ENCODE results near the gene ENO1.

ENO1 gene

DNA sequence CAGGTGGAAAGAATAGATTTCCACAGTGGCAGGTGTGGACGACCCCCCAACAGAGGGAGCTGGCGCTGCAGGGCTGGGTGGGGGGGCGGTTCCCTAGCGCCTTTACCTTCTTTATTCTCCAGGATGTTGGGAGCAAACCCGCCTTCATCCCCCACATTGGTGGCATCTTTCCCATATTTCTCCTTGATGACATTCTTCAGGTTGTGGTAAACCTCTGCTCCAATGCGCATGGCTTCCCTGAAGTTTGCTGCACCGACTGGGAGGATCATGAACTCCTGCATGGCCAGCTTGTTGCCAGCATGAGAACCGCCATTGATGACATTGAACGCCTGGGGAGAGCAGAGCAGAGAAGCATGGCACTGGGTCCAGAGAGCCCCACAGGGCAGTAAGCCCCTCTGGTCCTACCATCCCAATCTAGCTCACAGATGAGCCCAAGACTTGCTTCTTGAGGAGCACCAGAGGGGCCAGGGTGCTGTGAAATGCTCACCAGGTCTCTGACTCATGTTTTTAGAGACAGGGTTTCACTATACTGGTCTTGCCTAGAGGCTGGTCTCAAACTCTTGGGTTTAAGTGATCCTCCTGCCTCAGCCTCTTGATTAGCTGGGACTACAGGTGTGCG lies 12.2 kb downstream of the ENO1 start:
- peaks cover 11% of the 10 kb centered on the region for H3K4me1 ChIP-seq (ENCODE audit: insufficient read depth, poor library complexity, severe bottlenecking)
- no peak for DNase-seq (ENCODE audit: low spot score)
- no peaks in the 10 kb centered on the region for H3K9me3 ChIP-seq (ENCODE audit: severe bottlenecking)
- H3K36me3 ChIP-seq (ENCODE audit: low read depth), result peaks cover 100% of the 10 kb centered on the region
- H3K4me3 ChIP-seq (ENCODE audit: severe bottlenecking), result no peak overlapping the region
- H3K27ac ChIP-seq (ENCODE audit: poor library complexity, severe bottlenecking), result peak overlapping the region; percentile 14
- peak; percentile 1; the same call in 1 of the 3 replicates for ATAC-seq (ENCODE audit: low read depth)
- TF ChIP-seq, protein P1, sequence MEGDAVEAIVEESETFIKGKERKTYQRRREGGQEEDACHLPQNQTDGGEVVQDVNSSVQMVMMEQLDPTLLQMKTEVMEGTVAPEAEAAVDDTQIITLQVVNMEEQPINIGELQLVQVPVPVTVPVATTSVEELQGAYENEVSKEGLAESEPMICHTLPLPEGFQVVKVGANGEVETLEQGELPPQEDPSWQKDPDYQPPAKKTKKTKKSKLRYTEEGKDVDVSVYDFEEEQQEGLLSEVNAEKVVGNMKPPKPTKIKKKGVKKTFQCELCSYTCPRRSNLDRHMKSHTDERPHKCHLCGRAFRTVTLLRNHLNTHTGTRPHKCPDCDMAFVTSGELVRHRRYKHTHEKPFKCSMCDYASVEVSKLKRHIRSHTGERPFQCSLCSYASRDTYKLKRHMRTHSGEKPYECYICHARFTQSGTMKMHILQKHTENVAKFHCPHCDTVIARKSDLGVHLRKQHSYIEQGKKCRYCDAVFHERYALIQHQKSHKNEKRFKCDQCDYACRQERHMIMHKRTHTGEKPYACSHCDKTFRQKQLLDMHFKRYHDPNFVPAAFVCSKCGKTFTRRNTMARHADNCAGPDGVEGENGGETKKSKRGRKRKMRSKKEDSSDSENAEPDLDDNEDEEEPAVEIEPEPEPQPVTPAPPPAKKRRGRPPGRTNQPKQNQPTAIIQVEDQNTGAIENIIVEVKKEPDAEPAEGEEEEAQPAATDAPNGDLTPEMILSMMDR (IDR thresholded peaks at IDR 0.05; ENCODE audit: poor library complexity, severe bottlenecking), result no peak
- H3K27me3 ChIP-seq (ENCODE audit: insufficient read depth, poor library complexity, severe bottlenecking), result no peaks in the 10 kb centered on the region

DNA sequence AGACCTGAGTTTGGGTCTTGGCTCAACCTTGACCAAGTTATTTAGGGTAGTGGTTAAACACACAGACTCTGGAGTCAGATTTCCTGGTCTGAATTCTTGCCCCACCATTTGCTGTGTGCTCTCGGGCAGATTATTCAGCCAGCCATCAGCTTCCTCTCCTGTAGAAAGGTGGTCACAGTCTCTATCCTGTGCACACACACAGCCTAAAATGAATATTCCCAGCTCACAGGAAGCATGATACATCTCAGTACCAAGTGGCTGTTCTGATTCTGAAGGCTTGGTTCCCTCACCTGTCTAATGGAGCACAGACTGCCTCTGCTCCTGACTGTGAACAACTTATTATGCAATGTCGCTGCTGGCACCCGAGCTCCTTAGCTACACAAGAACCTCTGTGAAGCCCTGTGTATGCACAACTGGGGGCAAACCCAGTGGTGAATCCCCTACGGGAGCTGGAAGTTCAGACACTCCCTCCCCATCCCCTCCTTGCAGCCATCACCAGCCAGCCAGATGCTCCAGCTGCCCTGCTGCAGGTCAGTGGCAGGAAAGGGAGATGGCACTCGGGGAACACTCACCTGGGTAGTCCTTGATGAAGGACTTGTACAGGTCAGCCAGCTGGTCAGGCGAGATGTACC lies 13.7 kb downstream of the ENO1 start:
- ATAC-seq (ENCODE audit: low read depth) (no peak), DNase-seq (ENCODE audit: low spot score) (no peak)
- TF ChIP-seq, protein P1 (IDR thresholded peaks at IDR 0.05; ENCODE audit: poor library complexity, severe bottlenecking), result no peak
- Histone ChIP-seq H3K4me1 (ENCODE audit: insufficient read depth, poor library complexity, severe bottlenecking) (peaks cover 3% of the 10 kb centered on the region), H3K27me3 (ENCODE audit: insufficient read depth, poor library complexity, severe bottlenecking) (no peaks in the 10 kb centered on the region), H3K9me3 (ENCODE audit: severe bottlenecking) (no peaks in the 10 kb centered on the region), H3K4me3 (ENCODE audit: severe bottlenecking) (no peak overlapping the region), H3K36me3 (ENCODE audit: low read depth) (peaks cover 100% of the 10 kb centered on the region), H3K27ac (ENCODE audit: poor library complexity, severe bottlenecking) (peak overlapping the region; percentile 14)

DNA sequence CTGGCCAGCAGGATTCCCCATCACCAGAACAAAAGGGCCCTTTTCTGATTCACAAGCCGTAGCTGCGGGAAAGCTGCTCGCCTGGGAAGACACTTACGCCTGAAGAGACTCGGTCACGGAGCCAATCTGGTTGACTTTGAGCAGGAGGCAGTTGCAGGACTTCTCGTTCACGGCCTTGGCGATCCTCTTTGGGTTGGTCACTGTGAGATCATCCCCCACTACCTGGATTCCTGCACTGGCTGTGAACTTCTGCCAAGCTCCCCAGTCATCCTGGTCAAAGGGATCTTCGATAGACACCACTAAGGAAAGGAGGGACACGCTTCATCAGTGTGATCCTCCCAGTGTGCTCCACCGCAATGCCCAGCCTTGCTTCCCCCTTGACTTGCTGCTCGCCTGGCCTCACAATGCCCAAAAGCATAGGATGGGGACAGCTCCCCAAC lies 14.7 kb downstream of the ENO1 start:
- TF ChIP-seq, protein P1 (IDR thresholded peaks at IDR 0.05; ENCODE audit: poor library complexity, severe bottlenecking), result no peak
- DNase-seq (ENCODE audit: low spot score) (no peak), ATAC-seq (ENCODE audit: low read depth) (no peak)
- peak overlapping the region; percentile 14 for H3K27ac ChIP-seq (ENCODE audit: poor library complexity, severe bottlenecking)
- no peaks in the 10 kb centered on the region for H3K27me3 ChIP-seq (ENCODE audit: insufficient read depth, poor library complexity, severe bottlenecking)
- H3K4me3 ChIP-seq (ENCODE audit: severe bottlenecking), result no peak overlapping the region
- peaks cover 3% of the 10 kb centered on the region for H3K4me1 ChIP-seq (ENCODE audit: insufficient read depth, poor library complexity, severe bottlenecking)
- no peaks in the 10 kb centered on the region for H3K9me3 ChIP-seq (ENCODE audit: severe bottlenecking)
- peaks cover 100% of the 10 kb centered on the region for H3K36me3 ChIP-seq (ENCODE audit: low read depth)

DNA sequence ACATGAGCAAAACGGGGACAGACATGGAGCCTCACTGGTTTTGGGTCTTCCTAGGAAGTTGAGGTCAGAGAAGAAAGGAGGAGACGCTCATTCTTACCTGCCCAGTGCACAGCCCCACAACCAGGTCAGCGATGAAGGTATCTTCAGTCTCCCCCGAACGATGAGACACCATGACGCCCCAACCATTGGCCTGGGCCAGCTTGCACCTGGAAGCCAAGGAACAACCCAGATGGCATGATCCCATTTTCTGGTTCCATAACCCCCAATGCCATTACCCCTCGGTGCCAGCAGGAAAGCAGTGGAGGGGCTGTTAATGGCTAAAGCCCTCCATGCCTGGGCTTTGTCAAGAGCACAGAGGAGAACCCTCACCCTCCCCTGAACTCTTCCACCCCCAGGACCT lies 15.3 kb downstream of the ENO1 start:
- TF ChIP-seq, protein P1 (IDR thresholded peaks at IDR 0.05; ENCODE audit: poor library complexity, severe bottlenecking), result no peak
- Histone ChIP-seq H3K4me3 (ENCODE audit: severe bottlenecking) (no peak overlapping the region), H3K27ac (ENCODE audit: poor library complexity, severe bottlenecking) (no peak overlapping the region), H3K4me1 (ENCODE audit: insufficient read depth, poor library complexity, severe bottlenecking) (peaks cover 8% of the 10 kb centered on the region), H3K27me3 (ENCODE audit: insufficient read depth, poor library complexity, severe bottlenecking) (no peaks in the 10 kb centered on the region), H3K36me3 (ENCODE audit: low read depth) (peaks cover 99% of the 10 kb centered on the region), H3K9me3 (ENCODE audit: severe bottlenecking) (no peaks in the 10 kb centered on the region)
- DNase-seq (ENCODE audit: low spot score) (no peak), ATAC-seq (ENCODE audit: low read depth) (no peak)

DNA sequence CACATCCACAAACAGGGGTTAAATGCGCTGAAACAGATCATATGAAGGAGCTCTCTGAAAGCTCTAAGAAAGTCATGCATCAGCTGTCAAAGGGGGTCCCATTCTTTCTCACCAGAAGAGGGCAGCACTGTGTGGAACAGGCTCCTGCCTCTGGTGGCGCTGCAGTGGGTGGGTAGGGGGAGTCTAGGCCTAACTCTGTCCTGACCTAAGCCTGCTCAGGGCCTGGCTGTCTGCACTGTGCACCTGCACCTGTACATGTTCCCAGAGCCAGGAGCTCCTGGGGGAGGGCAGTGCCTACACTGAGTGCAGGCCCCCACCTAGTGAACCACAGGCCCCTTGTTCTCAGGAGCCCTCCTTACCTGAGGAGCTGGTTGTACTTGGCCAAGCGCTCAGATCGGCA lies 16.0 kb downstream of the ENO1 start:
- Histone ChIP-seq H3K27me3 (ENCODE audit: insufficient read depth, poor library complexity, severe bottlenecking) (no peaks in the 10 kb centered on the region), H3K9me3 (ENCODE audit: severe bottlenecking) (no peaks in the 10 kb centered on the region), H3K27ac (ENCODE audit: poor library complexity, severe bottlenecking) (no peak overlapping the region), H3K36me3 (ENCODE audit: low read depth) (peaks cover 96% of the 10 kb centered on the region), H3K4me1 (ENCODE audit: insufficient read depth, poor library complexity, severe bottlenecking) (peaks cover 8% of the 10 kb centered on the region), H3K4me3 (ENCODE audit: severe bottlenecking) (no peak overlapping the region)
- ATAC-seq (ENCODE audit: low read depth) (peak; percentile 2), DNase-seq (ENCODE audit: low spot score) (no peak)
- TF ChIP-seq, protein P1 (IDR thresholded peaks at IDR 0.05; ENCODE audit: poor library complexity, severe bottlenecking), result peak; percentile 65

Measured in RWPE2 (cell line).